ENCODE results near the gene MGME1. TPM values are rescaled to one million over a fixed set of nuclear protein-coding genes. Genes with fewer than 3 reads are reported as not detected.
A peak's percentile ranks its signal among the peaks of the same experiment; 100 is the strongest.

The MGME1 gene
- total and polyA plus RNA-seq, 2 donors (not counting 1 experiment from before 2014, with no cell fraction given): 11.7 to 11.9 TPM

GRCh38 chr20:17964632-17965031, 4.2 kb upstream of the MGME1 start:
- Histone ChIP-seq H3K4me3 (replicated peaks in 1 of 4; ENCODE audit: control extremely low read depth in 1 of 4, insufficient read depth in 1 of 4, low read depth in 3 of 4, low read length in 4 of 4) (peak overlapping the region in 2 of 4 experiments; percentile 95 to 98), H3K4me2 (ENCODE audit: extremely low read depth, insufficient read depth, low read length) (peak overlapping the region; percentile 97), H3K27ac (ENCODE audit: insufficient read depth, low read length) (no peak overlapping the region), H3K79me2 (ENCODE audit: control insufficient read depth, insufficient read depth, low read length) (peaks cover 89% of the 10 kb centered on the region), H3K9me3 (ENCODE audit: control insufficient read depth, insufficient read depth, low read depth, low read length) (no peaks in the 10 kb centered on the region), H4K20me1 (ENCODE audit: control insufficient read depth, extremely low read depth, insufficient read depth, low read length) (no peaks in the 10 kb centered on the region), H3K27me3 (ENCODE audit: control insufficient read depth, insufficient read depth, low read length) (no peaks in the 10 kb centered on the region), H3K4me1 (ENCODE audit: control insufficient read depth, extremely low read depth, insufficient read depth, low read length) (peaks cover 14% of the 10 kb centered on the region), H3K9ac (ENCODE audit: insufficient read depth, low read length) (no peak overlapping the region), H2AFZ (ENCODE audit: low read length) (no peak overlapping the region), H3K36me3 (ENCODE audit: control insufficient read depth, insufficient read depth, low read length) (no peaks in the 10 kb centered on the region)
- TF ChIP-seq EZH2 (IDR thresholded peaks at IDR 0.05; ENCODE audit: low read length, missing control alignments): no peak
- TF ChIP-seq, protein P1, sequence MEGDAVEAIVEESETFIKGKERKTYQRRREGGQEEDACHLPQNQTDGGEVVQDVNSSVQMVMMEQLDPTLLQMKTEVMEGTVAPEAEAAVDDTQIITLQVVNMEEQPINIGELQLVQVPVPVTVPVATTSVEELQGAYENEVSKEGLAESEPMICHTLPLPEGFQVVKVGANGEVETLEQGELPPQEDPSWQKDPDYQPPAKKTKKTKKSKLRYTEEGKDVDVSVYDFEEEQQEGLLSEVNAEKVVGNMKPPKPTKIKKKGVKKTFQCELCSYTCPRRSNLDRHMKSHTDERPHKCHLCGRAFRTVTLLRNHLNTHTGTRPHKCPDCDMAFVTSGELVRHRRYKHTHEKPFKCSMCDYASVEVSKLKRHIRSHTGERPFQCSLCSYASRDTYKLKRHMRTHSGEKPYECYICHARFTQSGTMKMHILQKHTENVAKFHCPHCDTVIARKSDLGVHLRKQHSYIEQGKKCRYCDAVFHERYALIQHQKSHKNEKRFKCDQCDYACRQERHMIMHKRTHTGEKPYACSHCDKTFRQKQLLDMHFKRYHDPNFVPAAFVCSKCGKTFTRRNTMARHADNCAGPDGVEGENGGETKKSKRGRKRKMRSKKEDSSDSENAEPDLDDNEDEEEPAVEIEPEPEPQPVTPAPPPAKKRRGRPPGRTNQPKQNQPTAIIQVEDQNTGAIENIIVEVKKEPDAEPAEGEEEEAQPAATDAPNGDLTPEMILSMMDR (conservative IDR thresholded peaks at IDR 0.05 in 1 of 2, IDR thresholded peaks at IDR 0.05 in 1 of 2; ENCODE audit: low read depth in 1 of 2, low read length in 2 of 2): no peak
- no peak for DNase-seq (ENCODE audit: low read depth in 2 of 2)

DNA sequence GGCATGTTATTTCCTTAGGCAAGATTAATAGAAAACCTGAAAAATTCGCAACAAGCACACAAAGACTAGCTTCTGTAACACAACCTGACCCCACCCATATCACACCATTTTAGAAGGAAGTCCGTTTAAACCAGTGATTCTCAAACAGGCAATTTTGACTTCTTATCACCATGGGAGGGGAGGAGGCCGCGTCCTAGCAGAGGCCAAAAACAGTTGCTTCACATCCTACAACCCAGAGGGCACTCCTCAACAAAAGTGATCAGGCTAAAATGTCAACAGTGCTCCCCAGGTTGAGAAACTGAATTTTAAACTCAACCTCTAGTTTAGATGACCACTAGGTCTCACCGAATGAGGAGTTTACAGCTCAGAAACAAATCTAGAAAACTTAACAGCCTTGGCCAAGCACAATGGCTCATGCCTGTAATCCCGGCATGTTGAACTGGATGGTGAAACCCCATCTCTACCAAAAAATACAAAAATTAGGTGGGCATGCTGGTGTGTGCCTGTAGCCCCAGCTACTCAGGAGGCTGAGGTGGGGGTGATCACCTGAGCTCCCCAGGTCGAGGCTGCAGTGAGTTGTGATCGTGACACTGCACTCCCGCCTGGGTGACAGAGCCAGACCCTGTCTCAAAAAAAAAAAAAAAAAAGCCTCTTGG, 3.6 kb upstream of the MGME1 start:
- no peak overlapping the region for H2AFZ ChIP-seq (ENCODE audit: low read length)
- peak in 1 of 2 donors; percentile 35 for DNase-seq (ENCODE audit: low read depth in 2 of 2)
- peak overlapping the region; percentile 99 for H3K27ac ChIP-seq (ENCODE audit: insufficient read depth, low read length)
- H3K4me3 ChIP-seq (replicated peaks in 1 of 4; ENCODE audit: control extremely low read depth in 1 of 4, insufficient read depth in 1 of 4, low read depth in 3 of 4, low read length in 4 of 4): peak overlapping the region in 3 of 4 experiments; percentile 67 to 98 (median 95)
- TF ChIP-seq EZH2 (IDR thresholded peaks at IDR 0.05; ENCODE audit: low read length, missing control alignments): no peak
- TF ChIP-seq, protein P1 (conservative IDR thresholded peaks at IDR 0.05 in 1 of 2, IDR thresholded peaks at IDR 0.05 in 1 of 2; ENCODE audit: low read depth in 1 of 2, low read length in 2 of 2): no peak
- H3K9me3 ChIP-seq (ENCODE audit: control insufficient read depth, insufficient read depth, low read depth, low read length): no peaks in the 10 kb centered on the region
- H3K9ac ChIP-seq (ENCODE audit: insufficient read depth, low read length): no peak overlapping the region
- H3K79me2 ChIP-seq (ENCODE audit: control insufficient read depth, insufficient read depth, low read length): peaks cover 86% of the 10 kb centered on the region
- H3K36me3 ChIP-seq (ENCODE audit: control insufficient read depth, insufficient read depth, low read length): no peaks in the 10 kb centered on the region
- H3K4me2 ChIP-seq (ENCODE audit: extremely low read depth, insufficient read depth, low read length): peak overlapping the region; percentile 97
- no peaks in the 10 kb centered on the region for H4K20me1 ChIP-seq (ENCODE audit: control insufficient read depth, extremely low read depth, insufficient read depth, low read length)
- H3K27me3 ChIP-seq (ENCODE audit: control insufficient read depth, insufficient read depth, low read length): no peaks in the 10 kb centered on the region
- peaks cover 10% of the 10 kb centered on the region for H3K4me1 ChIP-seq (ENCODE audit: control insufficient read depth, extremely low read depth, insufficient read depth, low read length)

- H3K9ac ChIP-seq (ENCODE audit: insufficient read depth, low read length): peak overlapping the region; percentile 100
- peak overlapping the region; percentile 99 for H3K27ac ChIP-seq (ENCODE audit: insufficient read depth, low read length)
- peaks cover 85% of the 10 kb centered on the region for H3K79me2 ChIP-seq (ENCODE audit: control insufficient read depth, insufficient read depth, low read length)
- H3K27me3 ChIP-seq (ENCODE audit: control insufficient read depth, insufficient read depth, low read length): no peaks in the 10 kb centered on the region
- no peaks in the 10 kb centered on the region for H3K9me3 ChIP-seq (ENCODE audit: control insufficient read depth, insufficient read depth, low read depth, low read length)
- no peak for TF ChIP-seq EZH2 (IDR thresholded peaks at IDR 0.05; ENCODE audit: low read length, missing control alignments)
- TF ChIP-seq, protein P1 (conservative IDR thresholded peaks at IDR 0.05 in 1 of 2, IDR thresholded peaks at IDR 0.05 in 1 of 2; ENCODE audit: low read depth in 1 of 2, low read length in 2 of 2): peak in 1 of 2 donors; percentile 25
- H3K4me3 ChIP-seq (replicated peaks in 1 of 4; ENCODE audit: control extremely low read depth in 1 of 4, insufficient read depth in 1 of 4, low read depth in 3 of 4, low read length in 4 of 4): peak overlapping the region; percentile 67 to 98 (median 87)
- peaks cover 8% of the 10 kb centered on the region for H3K4me1 ChIP-seq (ENCODE audit: control insufficient read depth, extremely low read depth, insufficient read depth, low read length)
- no peaks in the 10 kb centered on the region for H3K36me3 ChIP-seq (ENCODE audit: control insufficient read depth, insufficient read depth, low read length)
- peak; percentile 48 to 63 for DNase-seq (ENCODE audit: low read depth in 2 of 2)
- peak overlapping the region; percentile 97 for H3K4me2 ChIP-seq (ENCODE audit: extremely low read depth, insufficient read depth, low read length)
- H4K20me1 ChIP-seq (ENCODE audit: control insufficient read depth, extremely low read depth, insufficient read depth, low read length): no peaks in the 10 kb centered on the region
- no peak overlapping the region for H2AFZ ChIP-seq (ENCODE audit: low read length)
Measured at GRCh38 chr20:17966432-17967310, 2.1 kb upstream of the MGME1 start.

Data from fibroblast of lung (primary cell).